ENCODE data around the gene PHLDB3.

Gene PHLDB3

GRCh38 chr19:43463381-43464133 is 41.0 kb downstream of the PHLDB3 start:
- peak overlapping the region; percentile 60 for H3K4me3 ChIP-seq (ENCODE audit: low read depth, low read length)
- TF ChIP-seq, protein P1, sequence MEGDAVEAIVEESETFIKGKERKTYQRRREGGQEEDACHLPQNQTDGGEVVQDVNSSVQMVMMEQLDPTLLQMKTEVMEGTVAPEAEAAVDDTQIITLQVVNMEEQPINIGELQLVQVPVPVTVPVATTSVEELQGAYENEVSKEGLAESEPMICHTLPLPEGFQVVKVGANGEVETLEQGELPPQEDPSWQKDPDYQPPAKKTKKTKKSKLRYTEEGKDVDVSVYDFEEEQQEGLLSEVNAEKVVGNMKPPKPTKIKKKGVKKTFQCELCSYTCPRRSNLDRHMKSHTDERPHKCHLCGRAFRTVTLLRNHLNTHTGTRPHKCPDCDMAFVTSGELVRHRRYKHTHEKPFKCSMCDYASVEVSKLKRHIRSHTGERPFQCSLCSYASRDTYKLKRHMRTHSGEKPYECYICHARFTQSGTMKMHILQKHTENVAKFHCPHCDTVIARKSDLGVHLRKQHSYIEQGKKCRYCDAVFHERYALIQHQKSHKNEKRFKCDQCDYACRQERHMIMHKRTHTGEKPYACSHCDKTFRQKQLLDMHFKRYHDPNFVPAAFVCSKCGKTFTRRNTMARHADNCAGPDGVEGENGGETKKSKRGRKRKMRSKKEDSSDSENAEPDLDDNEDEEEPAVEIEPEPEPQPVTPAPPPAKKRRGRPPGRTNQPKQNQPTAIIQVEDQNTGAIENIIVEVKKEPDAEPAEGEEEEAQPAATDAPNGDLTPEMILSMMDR (IDR thresholded peaks at IDR 0.05; ENCODE audit: control insufficient read depth, extremely low read depth, insufficient read depth): no peak
- peak; percentile 66 for DNase-seq (ENCODE audit: low read depth)

DNA sequence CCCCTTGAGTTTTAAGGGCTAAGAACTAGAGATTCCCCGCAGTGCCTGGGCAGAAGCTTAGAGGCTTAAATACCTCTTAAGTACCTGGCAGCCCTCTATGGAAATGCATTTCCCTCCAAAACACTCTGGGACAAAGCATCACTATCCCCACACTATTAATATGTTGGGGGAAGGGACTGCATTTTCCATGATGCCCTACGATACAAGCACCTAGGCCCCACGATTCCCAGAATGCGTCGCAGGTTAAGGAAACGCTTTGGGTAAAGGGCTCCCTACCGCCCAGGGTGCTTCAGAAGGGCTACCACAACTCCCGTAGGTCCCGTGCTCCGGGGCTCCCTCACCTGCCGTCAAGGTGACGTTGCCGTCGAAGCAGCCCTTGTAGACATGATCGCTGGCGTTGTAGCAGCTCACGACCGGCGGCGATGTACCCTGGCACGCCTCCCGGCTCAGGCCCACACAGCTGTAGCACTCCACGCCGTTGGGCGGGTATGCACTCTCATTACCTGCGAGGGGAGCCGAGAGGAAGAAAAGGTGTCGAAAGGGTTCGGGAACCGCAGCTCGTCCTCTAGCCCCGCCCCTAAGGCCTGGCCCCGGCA is 41.7 kb downstream of the PHLDB3 start:
- TF ChIP-seq, protein P1 (IDR thresholded peaks at IDR 0.05; ENCODE audit: control insufficient read depth, extremely low read depth, insufficient read depth): no peak
- no peak for DNase-seq (ENCODE audit: low read depth)
- peak overlapping the region; percentile 60 for H3K4me3 ChIP-seq (ENCODE audit: low read depth, low read length)

DNA sequence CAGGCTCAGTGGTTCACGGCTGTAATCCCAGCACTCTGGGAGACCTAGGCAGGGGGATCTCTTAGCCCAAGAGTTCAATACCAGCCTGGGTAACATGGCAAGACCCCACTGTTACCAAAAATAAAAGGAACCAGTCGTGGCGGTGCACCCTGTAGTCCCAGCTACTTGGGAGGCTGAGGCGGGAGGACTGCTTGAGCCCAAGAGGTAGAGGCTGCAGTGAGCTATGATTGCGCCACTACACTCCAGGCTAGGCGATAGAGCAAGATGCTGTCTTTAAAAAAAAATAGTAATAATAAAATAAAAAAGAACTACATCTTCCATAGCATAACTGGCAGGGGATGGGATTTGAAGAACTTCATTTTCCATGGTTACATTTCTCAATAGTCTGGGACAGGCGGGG is 42.2 kb downstream of the PHLDB3 start:
- DNase-seq (ENCODE audit: low read depth): no peak
- peak overlapping the region; percentile 60 for H3K4me3 ChIP-seq (ENCODE audit: low read depth, low read length)
- TF ChIP-seq, protein P1 (IDR thresholded peaks at IDR 0.05; ENCODE audit: control insufficient read depth, extremely low read depth, insufficient read depth): no peak

- H3K4me3 ChIP-seq (ENCODE audit: low read depth, low read length): no peak overlapping the region
- TF ChIP-seq, protein P1 (IDR thresholded peaks at IDR 0.05; ENCODE audit: control insufficient read depth, extremely low read depth, insufficient read depth): no peak
- no peak for DNase-seq (ENCODE audit: low read depth)
These were observed 43.2 kb downstream of the PHLDB3 start for GRCh38 chr19:43461303-43461702.

GRCh38 chr19:43460362-43461016 is 44.1 kb downstream of the PHLDB3 start:
- no peak for DNase-seq (ENCODE audit: low read depth)
- H3K4me3 ChIP-seq (ENCODE audit: low read depth, low read length): no peak overlapping the region

DNA sequence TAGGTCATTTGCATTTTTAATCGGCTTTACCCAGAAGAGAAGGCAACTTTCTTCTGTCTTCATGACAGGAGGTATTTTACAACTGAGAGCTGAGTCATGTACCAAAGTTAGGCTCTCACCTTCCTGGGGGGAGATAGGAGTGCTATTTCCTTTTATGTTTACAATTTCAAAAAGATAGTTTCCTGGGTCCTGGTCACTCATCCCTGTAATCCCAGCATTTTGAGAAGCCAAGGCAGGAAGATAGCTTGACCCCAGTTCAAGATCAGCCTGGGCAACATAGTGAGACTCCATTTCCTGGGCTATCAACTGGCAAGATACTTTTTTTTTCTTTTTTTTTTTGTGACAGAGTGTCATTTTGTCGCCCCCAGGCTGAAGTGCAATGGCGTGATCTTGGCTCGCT is 46.7 kb downstream of the PHLDB3 start:
- no peak overlapping the region for H3K4me3 ChIP-seq (ENCODE audit: low read depth, low read length)
- TF ChIP-seq, protein P1 (IDR thresholded peaks at IDR 0.05; ENCODE audit: control insufficient read depth, extremely low read depth, insufficient read depth): no peak
- DNase-seq (ENCODE audit: low read depth): no peak

More at GRCh38 chr19:43460362-43461016, 44.1 kb downstream of the PHLDB3 start:
- TF ChIP-seq, protein P1 (IDR thresholded peaks at IDR 0.05; ENCODE audit: control insufficient read depth, extremely low read depth, insufficient read depth): no peak
